Gastroesophageal sphincter (tissue), 4 donors: ENCODE data around the gene KCNAB1. TPM values are rescaled to one million over a fixed set of nuclear protein-coding genes. Genes with fewer than 3 reads are reported as not detected.

ENCODE experiments used
- ATAC-seq: fragments of 150-250 bp; one replicate; pipeline ENCODE4 v1.9.1; 2016; ENCODE audit warnings: mild to moderate bottlenecking, moderate library complexity
- H3K27ac ChIP-seq, 4 donors: fragments of 200-600 bp; sonication (generic) in 3 of 4; 1 replicate in 3 of 4; 2 replicates in 1 of 4; pipeline ENCODE4 v1.5.1; 2016 to 2019
- H3K27me3 ChIP-seq: fragments of 200-600 bp; sonication (generic); one replicate; pipeline ENCODE4 v1.5.1; 2019
- H3K36me3 ChIP-seq, 2 donors: fragments of 200-600 bp; sonication (generic); one replicate each; pipeline ENCODE4 v1.5.1; 2019; ENCODE audit warnings: control low read depth in 1 of 2
- H3K4me1 ChIP-seq, 3 donors: fragments of 200-600 bp; sonication (generic); 1 replicate in 2 of 3; 2 replicates in 1 of 3; pipeline ENCODE4 v1.5.1; 2016 to 2019; ENCODE audit warnings: control low read depth in 2 of 3
- H3K4me3 ChIP-seq, 2 donors: fragments of 200-600 bp; sonication (generic); one replicate each; pipeline ENCODE4 v1.5.1; 2019; ENCODE audit warnings: mild to moderate bottlenecking in 1 of 2, moderate library complexity in 1 of 2
- H3K9me3 ChIP-seq, 3 donors: fragments of 200-600 bp; sonication (generic); one replicate each; pipeline ENCODE4 v1.5.1; 2017 to 2019; ENCODE audit warnings: control low read depth in 2 of 3
- CTCF ChIP-seq, 4 experiments: fragments of 200-600 bp in 2 of 4; fragments of 450-650 bp in 2 of 4; sonication (generic) in 1 of 4; IDR thresholded peaks; one replicate each; pipeline ENCODE4 v1.5.1; 2017 to 2019; ENCODE audit warnings: antibody characterized with exemption in 4 of 4, mild to moderate bottlenecking in 2 of 4, moderate library complexity in 2 of 4
- EP300 ChIP-seq: sonication (generic); formaldehyde crosslinking; IDR thresholded peaks from one replicate; pipeline ENCODE4 v1.6.1; 2017; ENCODE audit warnings: antibody characterized with exemption, mild to moderate bottlenecking
- POLR2A ChIP-seq, 2 donors: fragments of 450-650 bp; IDR thresholded peaks; one replicate each; pipeline ENCODE4 v1.6.1; 2017; ENCODE audit warnings: antibody characterized with exemption in 2 of 2, mild to moderate bottlenecking in 2 of 2, moderate library complexity in 1 of 2
- POLR2AphosphoS5 ChIP-seq: sonication (generic); formaldehyde crosslinking; IDR thresholded peaks from one replicate; pipeline ENCODE4 v1.6.1; 2017; ENCODE audit warnings: antibody characterized with exemption
- WGBS, 2 donors: methylation state at CpG; one replicate each; pipeline ENCODE4 v1.1.5; 2018; ENCODE audit warnings: low coverage in 1 of 2; 5-methylcytosine and 5-hydroxymethylcytosine counted together
- total RNA-seq, 4 donors: library from RNA; depleted of rRNA; stranded (reverse); fragments of >200 nt; gene quantifications; one replicate each; pipeline ENCODE4 v1.1.0, GENCODE V29; 2016

The KCNAB1 gene
- total RNA-seq, 4 donors from 2014 or later, result 0.31 to 6.3 (median 1.9) TPM

GRCh38 chr3:156211583-156211982, 91.2 kb downstream of the KCNAB1 start:
- H3K4me1 ChIP-seq, result peaks cover 0 to 10% (median 0%) of the 10 kb centered on the region in 3 donors
- H3K4me3 ChIP-seq, result no peak overlapping the region
- no peak overlapping the region for H3K27ac ChIP-seq
- no peaks in the 10 kb centered on the region for H3K36me3 ChIP-seq
- H3K9me3 ChIP-seq, result no peaks in the 10 kb centered on the region
- WGBS, 2 donors, result 30 to 53% methylated on average over 2 of the region's 2 CpGs
- no peak for TF ChIP-seq CTCF (IDR thresholded peaks at IDR 0.05)
- no peak for TF ChIP-seq POLR2A (IDR thresholded peaks at IDR 0.05)
- TF ChIP-seq EP300, result no peak
- H3K27me3 ChIP-seq, result no peaks in the 10 kb centered on the region
- ATAC-seq, result no peak

- Histone ChIP-seq H3K4me1 (no peaks in the 10 kb centered on the region), H3K9me3 (no peaks in the 10 kb centered on the region), H3K27me3 (no peaks in the 10 kb centered on the region), H3K27ac (no peak overlapping the region), H3K36me3 (no peaks in the 10 kb centered on the region), H3K4me3 (no peak overlapping the region)
- TF ChIP-seq EP300, result no peak
- no peak for TF ChIP-seq CTCF (IDR thresholded peaks at IDR 0.05)
- no peak for TF ChIP-seq POLR2AphosphoS5
- TF ChIP-seq POLR2A (IDR thresholded peaks at IDR 0.05), result no peak
- WGBS, 2 donors, result 91 to 95% methylated on average over 4 to 6 of the region's 6 CpGs
- ATAC-seq, result no peak
These were observed 94.3 kb downstream of the KCNAB1 start for GRCh38 chr3:156214676-156215075.

- Histone ChIP-seq H3K27me3 (no peaks in the 10 kb centered on the region), H3K4me1 (no peaks in the 10 kb centered on the region), H3K27ac (no peak overlapping the region), H3K4me3 (no peak overlapping the region), H3K36me3 (no peaks in the 10 kb centered on the region), H3K9me3 (no peaks in the 10 kb centered on the region)
- no peak for TF ChIP-seq EP300
- no peak for TF ChIP-seq POLR2A (IDR thresholded peaks at IDR 0.05)
- no peak for TF ChIP-seq CTCF (IDR thresholded peaks at IDR 0.05)
- no peak for TF ChIP-seq POLR2AphosphoS5
- 78 to 93% methylated on average over 3 of the region's 3 CpGs for WGBS, 2 donors
- ATAC-seq, result no peak
These were observed 95.4 kb downstream of the KCNAB1 start for GRCh38 chr3:156215751-156216150.

- Histone ChIP-seq H3K9me3 (no peaks in the 10 kb centered on the region), H3K4me1 (no peaks in the 10 kb centered on the region), H3K27ac (no peak overlapping the region), H3K4me3 (no peak overlapping the region), H3K36me3 (no peaks in the 10 kb centered on the region), H3K27me3 (no peaks in the 10 kb centered on the region)
- TF ChIP-seq POLR2A (IDR thresholded peaks at IDR 0.05) (no peak), CTCF (IDR thresholded peaks at IDR 0.05) (no peak), EP300 (no peak), POLR2AphosphoS5 (no peak)
- no peak for ATAC-seq
- 82 to 86% methylated on average over 1 to 2 of the region's 2 CpGs for WGBS, 2 donors
These were observed 95.8 kb downstream of the KCNAB1 start for GRCh38 chr3:156216216-156216615.

- no peaks in the 10 kb centered on the region for H3K4me1 ChIP-seq
- H3K4me3 ChIP-seq, result no peak overlapping the region
- no peaks in the 10 kb centered on the region for H3K9me3 ChIP-seq
- TF ChIP-seq POLR2A (IDR thresholded peaks at IDR 0.05), result no peak
- no peak for TF ChIP-seq POLR2AphosphoS5
- TF ChIP-seq EP300, result no peak
- TF ChIP-seq CTCF (IDR thresholded peaks at IDR 0.05), result no peak
- H3K27me3 ChIP-seq, result no peaks in the 10 kb centered on the region
- H3K36me3 ChIP-seq, result no peaks in the 10 kb centered on the region
- H3K27ac ChIP-seq, result no peak overlapping the region
- ATAC-seq, result no peak
- WGBS, 2 donors, result 58 to 75% methylated on average over 3 of the region's 3 CpGs
These were observed 96.5 kb downstream of the KCNAB1 start for GRCh38 chr3:156216852-156217251.
